ENCODE measurements around the gene SEC14L5. TPM values are rescaled to one million over a fixed set of nuclear protein-coding genes. Genes with fewer than 3 reads are reported as not detected.
"Not testable (repeated sequence)": the region's sequence is repeated elsewhere in the genome, so short reads cannot be mapped to it uniquely, and the experiment has no call there.

SEC14L5 gene
- total and polyA plus RNA-seq, 10 of the 15 experiments (the other 5 are each of a cell fraction or from before 2014, with no cell fraction given) = 0.01 TPM; not detected in 9

DNA sequence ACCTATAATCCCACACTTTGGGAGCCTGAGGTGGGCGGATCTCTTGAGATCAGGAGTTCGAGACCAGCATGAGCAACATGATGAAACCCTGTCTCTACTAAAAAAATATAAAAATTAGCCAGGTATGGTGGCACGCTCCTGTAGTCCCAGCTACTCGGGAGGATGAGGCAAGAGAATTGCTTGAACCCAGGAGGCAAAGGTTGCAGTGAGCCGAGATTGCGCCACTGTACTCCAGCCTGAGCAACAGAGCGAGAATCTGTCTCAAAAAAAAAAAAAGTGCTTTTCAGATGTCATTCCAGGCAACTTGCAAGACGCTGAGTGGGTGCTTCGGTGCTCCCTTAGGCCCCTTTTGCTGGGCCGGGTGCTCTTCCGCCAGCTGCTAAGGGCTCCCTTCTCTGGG lies 86.5 kb downstream of the SEC14L5 start:
- SMC1A ChIA-PET (ENCODE audit: uncharacterized antibody, unreplicated experiment) = interaction anchor here (1.1 kb wide), 1 partner anchor 31 kb away, joined by 3 read pairs; no protein-coding TSS in a partner anchor
- H3K4me2 ChIP-seq (ENCODE audit: control insufficient read depth, insufficient read depth); H3K27ac ChIP-seq (ENCODE audit: control insufficient read depth, insufficient read depth); H3K9me3 ChIP-seq (replicated peaks; ENCODE audit: control insufficient read depth, insufficient read depth, low read length); BruUV-seq (replicated peaks); H4K20me1 ChIP-seq (ENCODE audit: control insufficient read depth, insufficient read depth); H3K9ac ChIP-seq (ENCODE audit: control insufficient read depth, insufficient read depth, low read length); H3K27me3 ChIP-seq (replicated peaks in 1 of 2; ENCODE audit: control insufficient read depth in 2 of 2, insufficient read depth in 2 of 2, low read length in 1 of 2); H2AFZ ChIP-seq (ENCODE audit: control insufficient read depth, low read depth, low read length); RAD21 ChIA-PET (ENCODE audit: unreplicated experiment); DNase-seq (ENCODE audit: low read depth, low spot score); H3K79me2 ChIP-seq (ENCODE audit: control insufficient read depth, insufficient read depth, low read length); H3K4me3 ChIP-seq; intact Hi-C loops (cut with micrococcal nuclease; ENCODE audit: unreplicated experiment); in situ Hi-C loops (cut with MboI); FAIRE-seq; ATAC-seq; H3K36me3 ChIP-seq (ENCODE audit: control insufficient read depth in 2 of 2, insufficient read depth in 2 of 2, low read length in 1 of 2): not testable (repeated sequence)
- peaks cover 26% of the 10 kb centered on the region for H3K4me1 ChIP-seq (ENCODE audit: control insufficient read depth, insufficient read depth, low read length)
- CTCF ChIA-PET = interaction anchor here (1.6 kb wide), 1 partner anchor 12 kb away, joined by 4 read pairs; no protein-coding TSS in a partner anchor
- 63% methylated on average over 10 of the region's 11 CpGs for WGBS (ENCODE audit: insufficient coverage, insufficient replicate concordance, low lambda C conversion rate, missing lambda C conversion rate)
- POLR2A ChIA-PET = interaction anchor here (0.5 to 1.2 kb wide), 2 partner anchors 11 kb away, joined by 3 read pairs; partner anchors contain the start of gene NAGPA

DNA sequence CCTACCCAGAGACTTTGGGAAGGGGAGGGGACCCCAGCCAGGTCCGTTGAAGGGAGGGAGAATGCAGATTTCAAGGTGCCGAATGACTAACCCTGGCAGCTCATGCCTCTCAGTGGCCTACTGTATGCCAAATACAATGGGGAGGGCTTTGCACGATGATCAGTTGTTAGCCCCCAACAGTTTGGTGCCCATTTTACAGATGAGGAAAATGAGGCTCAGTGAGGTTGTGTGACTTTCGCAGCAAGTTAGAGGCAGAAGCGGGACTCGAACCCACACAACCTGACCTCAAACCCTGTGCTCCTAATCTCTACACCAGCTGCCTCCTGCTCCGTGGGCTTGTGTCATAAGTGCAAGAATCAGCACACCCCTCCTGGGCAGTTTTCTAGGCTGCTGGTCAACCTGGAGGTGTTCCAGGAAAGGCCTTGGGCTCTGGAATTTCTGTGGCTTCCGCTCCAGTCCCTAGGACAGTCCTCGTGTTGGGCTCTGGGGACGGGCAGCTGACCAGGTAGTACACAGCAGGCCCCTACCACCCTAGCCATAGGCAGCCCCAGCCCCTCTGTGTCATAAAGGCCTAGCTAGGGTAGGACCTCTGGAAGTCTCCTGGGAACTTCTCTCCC lies 87.5 kb downstream of the SEC14L5 start:
- Histone ChIP-seq H3K4me3 (no peak overlapping the region), H3K79me2 (ENCODE audit: control insufficient read depth, insufficient read depth, low read length) (no peaks in the 10 kb centered on the region), H3K4me2 (ENCODE audit: control insufficient read depth, insufficient read depth) (no peak overlapping the region), H3K4me1 (ENCODE audit: control insufficient read depth, insufficient read depth, low read length) (peaks cover 23% of the 10 kb centered on the region), H3K36me3 (ENCODE audit: control insufficient read depth in 2 of 2, insufficient read depth in 2 of 2, low read length in 1 of 2) (no peaks in the 10 kb centered on the region), H3K27ac (ENCODE audit: control insufficient read depth, insufficient read depth) (no peak overlapping the region), H3K9me3 (replicated peaks; ENCODE audit: control insufficient read depth, insufficient read depth, low read length) (no peaks in the 10 kb centered on the region; the same call in 1 of the 3 replicates), H2AFZ (ENCODE audit: control insufficient read depth, low read depth, low read length) (no peak overlapping the region), H3K27me3 (replicated peaks in 1 of 2; ENCODE audit: control insufficient read depth in 2 of 2, insufficient read depth in 2 of 2, low read length in 1 of 2) (no peaks in the 10 kb centered on the region), H4K20me1 (ENCODE audit: control insufficient read depth, insufficient read depth) (no peaks in the 10 kb centered on the region), H3K9ac (ENCODE audit: control insufficient read depth, insufficient read depth, low read length) (no peak overlapping the region)
- in situ Hi-C loops (cut with MboI) = no loop called here
- ChIA-PET SMC1A (ENCODE audit: uncharacterized antibody, unreplicated experiment) (interaction anchor here (1.1 kb wide), 1 partner anchor 30 kb away, joined by 3 read pairs; no protein-coding TSS in a partner anchor), POLR2A (no interaction called here), RAD21 (ENCODE audit: unreplicated experiment) (no interaction called here), CTCF (interaction anchor here (1.5 to 1.6 kb wide), 2 partner anchors 11 to 39 kb away, joined by 3 to 4 read pairs; no protein-coding TSS in a partner anchor)
- ATAC-seq (no peak), FAIRE-seq (no peak), DNase-seq (ENCODE audit: low read depth, low spot score) (no peak)
- intact Hi-C loops (cut with micrococcal nuclease; ENCODE audit: unreplicated experiment) = no loop called here
- TF ChIP-seq IKZF2 (IDR thresholded peaks at IDR 0.05) (no peak), CREM (IDR thresholded peaks at IDR 0.05; ENCODE audit: low read depth) (no peak), BACH1 (IDR thresholded peaks at IDR 0.05; ENCODE audit: borderline replicate concordance) (no peak), BHLHE40 (IDR thresholded peaks at IDR 0.05; ENCODE audit: borderline replicate concordance in 1 of 2, low read depth in 2 of 2, low read length in 1 of 2) (no peak)
- TF ChIP-seq, protein P1, sequence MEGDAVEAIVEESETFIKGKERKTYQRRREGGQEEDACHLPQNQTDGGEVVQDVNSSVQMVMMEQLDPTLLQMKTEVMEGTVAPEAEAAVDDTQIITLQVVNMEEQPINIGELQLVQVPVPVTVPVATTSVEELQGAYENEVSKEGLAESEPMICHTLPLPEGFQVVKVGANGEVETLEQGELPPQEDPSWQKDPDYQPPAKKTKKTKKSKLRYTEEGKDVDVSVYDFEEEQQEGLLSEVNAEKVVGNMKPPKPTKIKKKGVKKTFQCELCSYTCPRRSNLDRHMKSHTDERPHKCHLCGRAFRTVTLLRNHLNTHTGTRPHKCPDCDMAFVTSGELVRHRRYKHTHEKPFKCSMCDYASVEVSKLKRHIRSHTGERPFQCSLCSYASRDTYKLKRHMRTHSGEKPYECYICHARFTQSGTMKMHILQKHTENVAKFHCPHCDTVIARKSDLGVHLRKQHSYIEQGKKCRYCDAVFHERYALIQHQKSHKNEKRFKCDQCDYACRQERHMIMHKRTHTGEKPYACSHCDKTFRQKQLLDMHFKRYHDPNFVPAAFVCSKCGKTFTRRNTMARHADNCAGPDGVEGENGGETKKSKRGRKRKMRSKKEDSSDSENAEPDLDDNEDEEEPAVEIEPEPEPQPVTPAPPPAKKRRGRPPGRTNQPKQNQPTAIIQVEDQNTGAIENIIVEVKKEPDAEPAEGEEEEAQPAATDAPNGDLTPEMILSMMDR (IDR thresholded peaks at IDR 0.05 in 2 of 3, conservative IDR thresholded peaks at IDR 0.05 in 1 of 3; ENCODE audit: control insufficient read depth in 2 of 3, extremely low read depth in 1 of 3, insufficient read depth in 1 of 3, low read depth in 3 of 3, low read length in 3 of 3) = no peak
- no TSS peak for BruUV-seq (replicated peaks)
- WGBS (ENCODE audit: insufficient coverage, insufficient replicate concordance, low lambda C conversion rate, missing lambda C conversion rate) = 48% methylated on average over 10 of the region's 10 CpGs

Data from GM12878 (cell line).